Brain microvascular endothelial cell (primary cell): ENCODE measurements around the gene ZBTB4.
A peak's percentile ranks its signal among the peaks of the same experiment; 100 is the strongest.

Experiments used
- DNase-seq: peaks from one replicate; pipeline ENCODE4 v3.0.0-alpha.2; 2020
- H3K27ac ChIP-seq: fragments of 250-450 bp; sonication (Bioruptor Pico); 2 replicates; pipeline ENCODE4 v1.5.1; 2020; ENCODE audit warnings: mild to moderate bottlenecking, moderate library complexity
- H3K27me3 ChIP-seq: fragments of 250-450 bp; sonication (Bioruptor Pico); replicated peaks from 2 replicates; pipeline ENCODE4 v1.5.1; 2020; ENCODE audit warnings: mild to moderate bottlenecking
- H3K36me3 ChIP-seq: fragments of 250-450 bp; sonication (Bioruptor Pico); replicated peaks from 2 replicates; pipeline ENCODE4 v1.5.1; 2020; ENCODE audit warnings: mild to moderate bottlenecking
- H3K4me3 ChIP-seq: 2 replicates; pipeline ENCODE4 v1.5.1; 2011; ENCODE audit warnings: low read depth, mild to moderate bottlenecking, control low read depth, low read length, moderate library complexity
- in situ Hi-C: cut with HindIII; loops from 2 replicates; pipeline ENCODE4 v1.10.0; 2017; ENCODE audit warnings: low sequenced_read_pairs, low pct_ligation_motif_present
- TF ChIP-seq, protein P1 (sequence below): IDR thresholded peaks from 2 replicates; pipeline ENCODE4 v1.5.1; 2011; ENCODE audit warnings: low read depth, mild to moderate bottlenecking, moderate library complexity, low read length, control low read depth, inconsistent platforms; ENCODE audit errors: missing control alignments

Gene ZBTB4

GRCh38 chr17:7413346-7413985, 66.0 kb downstream of the ZBTB4 start:
- in situ Hi-C loops = no loop called here
- Histone ChIP-seq H3K27ac (no peak overlapping the region), H3K4me3 (no peak overlapping the region), H3K36me3 (peaks cover 23% of the 10 kb centered on the region), H3K27me3 (no peaks in the 10 kb centered on the region)
- peak; percentile 9 for DNase-seq
- TF ChIP-seq, protein P1, sequence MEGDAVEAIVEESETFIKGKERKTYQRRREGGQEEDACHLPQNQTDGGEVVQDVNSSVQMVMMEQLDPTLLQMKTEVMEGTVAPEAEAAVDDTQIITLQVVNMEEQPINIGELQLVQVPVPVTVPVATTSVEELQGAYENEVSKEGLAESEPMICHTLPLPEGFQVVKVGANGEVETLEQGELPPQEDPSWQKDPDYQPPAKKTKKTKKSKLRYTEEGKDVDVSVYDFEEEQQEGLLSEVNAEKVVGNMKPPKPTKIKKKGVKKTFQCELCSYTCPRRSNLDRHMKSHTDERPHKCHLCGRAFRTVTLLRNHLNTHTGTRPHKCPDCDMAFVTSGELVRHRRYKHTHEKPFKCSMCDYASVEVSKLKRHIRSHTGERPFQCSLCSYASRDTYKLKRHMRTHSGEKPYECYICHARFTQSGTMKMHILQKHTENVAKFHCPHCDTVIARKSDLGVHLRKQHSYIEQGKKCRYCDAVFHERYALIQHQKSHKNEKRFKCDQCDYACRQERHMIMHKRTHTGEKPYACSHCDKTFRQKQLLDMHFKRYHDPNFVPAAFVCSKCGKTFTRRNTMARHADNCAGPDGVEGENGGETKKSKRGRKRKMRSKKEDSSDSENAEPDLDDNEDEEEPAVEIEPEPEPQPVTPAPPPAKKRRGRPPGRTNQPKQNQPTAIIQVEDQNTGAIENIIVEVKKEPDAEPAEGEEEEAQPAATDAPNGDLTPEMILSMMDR = no peak

- TF ChIP-seq, protein P1 = no peak
- no peak overlapping the region for H3K27ac ChIP-seq
- H3K4me3 ChIP-seq = no peak overlapping the region
- in situ Hi-C loops = no loop called here
- H3K27me3 ChIP-seq = no peaks in the 10 kb centered on the region
- H3K36me3 ChIP-seq = peaks cover 23% of the 10 kb centered on the region
- no peak for DNase-seq
These were observed 68.0 kb downstream of the ZBTB4 start for GRCh38 chr17:7411427-7411750.

- Histone ChIP-seq H3K27ac (no peak overlapping the region), H3K27me3 (no peaks in the 10 kb centered on the region), H3K4me3 (no peak overlapping the region), H3K36me3 (peaks cover 23% of the 10 kb centered on the region)
- DNase-seq = no peak
- in situ Hi-C loops = no loop called here
- TF ChIP-seq, protein P1 = no peak
These were observed 68.6 kb downstream of the ZBTB4 start for GRCh38 chr17:7410634-7411426.

GRCh38 chr17:7409716-7410115, 69.7 kb downstream of the ZBTB4 start:
- Histone ChIP-seq H3K4me3 (no peak overlapping the region), H3K36me3 (peaks cover 15% of the 10 kb centered on the region), H3K27ac (no peak overlapping the region), H3K27me3 (no peaks in the 10 kb centered on the region)
- in situ Hi-C loops = no loop called here
- TF ChIP-seq, protein P1 = no peak
- no peak for DNase-seq
